OCI-LY3 (cell line): ENCODE results near the gene MAT2A.

ENCODE experiments used
- H2AFZ ChIP-seq: fragments of 200-600, 300-600 bp; shearing (Covaris generic); 2 replicates; pipeline ENCODE4 v1.6.0; 2014; ENCODE audit warnings: antibody characterized with exemption, low read depth, low read length
- H3K27ac ChIP-seq: fragments of 200-600, 300-600 bp; sonication (generic); 2 replicates; pipeline ENCODE4 v1.5.1; 2014; ENCODE audit warnings: mild to moderate bottlenecking, low read length, moderate library complexity, mixed read lengths
- H3K27me3 ChIP-seq: fragments of 200-600, 300-600 bp; sonication (generic); 2 replicates; pipeline ENCODE4 v1.6.1; 2014; ENCODE audit warnings: low read depth, low read length, mixed read lengths
- H3K36me3 ChIP-seq: fragments of 200-600, 300-600 bp; sonication (generic); replicated peaks from 2 replicates; pipeline ENCODE3; 2014; ENCODE audit warnings: low read depth, low read length, mixed read lengths
- H3K4me1 ChIP-seq: fragments of 300-600, 200-600 bp; sonication (generic); 2 replicates; pipeline ENCODE4 v1.6.1; 2014; ENCODE audit warnings: low read length, mixed read lengths
- H3K4me2 ChIP-seq: fragments of 200-600, 300-600 bp; sonication (generic); 2 replicates; pipeline ENCODE4 v1.6.1; 2014; ENCODE audit warnings: low read length, mixed read lengths
- H3K4me3 ChIP-seq: fragments of 300-600, 200-600 bp; sonication (generic); 2 replicates; pipeline ENCODE4 v1.5.1; 2014; ENCODE audit warnings: antibody characterized with exemption, mild to moderate bottlenecking, low read length, moderate library complexity
- H3K79me2 ChIP-seq: fragments of 300-600, 200-600 bp; shearing (Covaris generic); 2 replicates; pipeline ENCODE4 v1.6.1; 2014; ENCODE audit warnings: mild to moderate bottlenecking, low read length, mixed read lengths
- H3K9ac ChIP-seq: fragments of 300-600, 200-600 bp; shearing (Covaris generic); 2 replicates; pipeline ENCODE4 v1.6.0; 2014; ENCODE audit warnings: mild to moderate bottlenecking, low read length, moderate library complexity
- H3K9me3 ChIP-seq: fragments of 200-600, 300-600 bp; shearing (Covaris generic); 2 replicates; pipeline ENCODE4 v1.6.1; 2014; ENCODE audit warnings: low read length, mixed read lengths; ENCODE audit not compliant: insufficient read depth
- H4K20me1 ChIP-seq: fragments of 200-600, 300-600 bp; sonication (generic); 2 replicates; pipeline ENCODE4 v1.6.1; 2016; ENCODE audit warnings: low read length, mixed read lengths; ENCODE audit not compliant: insufficient read depth
- EZH2phosphoT487 ChIP-seq: fragments of 200-600 bp; shearing (Covaris generic); IDR thresholded peaks from 2 replicates; pipeline ENCODE4 v1.6.1; 2018; ENCODE audit warnings: antibody characterized with exemption, mixed run types, low read depth
- TF ChIP-seq, protein P1 (sequence below): fragments of 200-600, 300-600 bp; sonication (generic); IDR thresholded peaks from 2 replicates; pipeline ENCODE4 v1.5.1; 2014; ENCODE audit warnings: antibody characterized with exemption, low read length, low read depth

The MAT2A gene

GRCh38 chr2:85525029-85525428, 13.9 kb upstream of the MAT2A start:
- Histone ChIP-seq H3K79me2 (no peaks in the 10 kb centered on the region), H3K9ac (no peak overlapping the region), H3K9me3 (no peaks in the 10 kb centered on the region), H3K36me3 (no peaks in the 10 kb centered on the region), H3K4me3 (no peak overlapping the region), H3K4me2 (no peak overlapping the region; the same call in 1 of the 2 replicates), H2AFZ (0 out of 2 replicates have a peak overlapping the region, but pooled peaks have one; percentile 61), H3K27me3 (peaks cover 16% of the 10 kb centered on the region), H3K4me1 (0 out of 2 replicates have a peak, but pooled peaks cover 5% of the 10 kb centered on the region), H4K20me1 (no peaks in the 10 kb centered on the region), H3K27ac (no peak overlapping the region)
- TF ChIP-seq, protein P1, sequence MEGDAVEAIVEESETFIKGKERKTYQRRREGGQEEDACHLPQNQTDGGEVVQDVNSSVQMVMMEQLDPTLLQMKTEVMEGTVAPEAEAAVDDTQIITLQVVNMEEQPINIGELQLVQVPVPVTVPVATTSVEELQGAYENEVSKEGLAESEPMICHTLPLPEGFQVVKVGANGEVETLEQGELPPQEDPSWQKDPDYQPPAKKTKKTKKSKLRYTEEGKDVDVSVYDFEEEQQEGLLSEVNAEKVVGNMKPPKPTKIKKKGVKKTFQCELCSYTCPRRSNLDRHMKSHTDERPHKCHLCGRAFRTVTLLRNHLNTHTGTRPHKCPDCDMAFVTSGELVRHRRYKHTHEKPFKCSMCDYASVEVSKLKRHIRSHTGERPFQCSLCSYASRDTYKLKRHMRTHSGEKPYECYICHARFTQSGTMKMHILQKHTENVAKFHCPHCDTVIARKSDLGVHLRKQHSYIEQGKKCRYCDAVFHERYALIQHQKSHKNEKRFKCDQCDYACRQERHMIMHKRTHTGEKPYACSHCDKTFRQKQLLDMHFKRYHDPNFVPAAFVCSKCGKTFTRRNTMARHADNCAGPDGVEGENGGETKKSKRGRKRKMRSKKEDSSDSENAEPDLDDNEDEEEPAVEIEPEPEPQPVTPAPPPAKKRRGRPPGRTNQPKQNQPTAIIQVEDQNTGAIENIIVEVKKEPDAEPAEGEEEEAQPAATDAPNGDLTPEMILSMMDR, result no peak
- TF ChIP-seq EZH2phosphoT487, result no peak

DNA sequence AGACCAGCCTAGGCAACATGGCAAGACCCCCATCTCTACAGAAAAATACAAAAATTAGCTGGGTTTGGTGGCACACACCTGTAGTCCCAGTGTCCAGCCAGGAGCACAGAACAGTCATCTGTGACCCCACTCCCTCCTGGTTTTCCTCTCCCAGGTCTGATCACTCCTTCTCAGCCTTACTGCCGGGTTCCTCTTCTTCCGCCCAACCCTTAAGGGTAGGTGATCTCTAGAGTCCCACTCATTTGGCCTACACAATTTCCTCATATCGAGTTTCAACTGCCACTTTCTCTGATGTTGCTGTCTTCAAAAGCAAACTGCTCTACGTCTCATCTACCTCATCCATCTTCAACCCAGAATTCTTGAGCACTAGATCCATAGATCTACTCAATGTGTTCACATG, 13.4 kb upstream of the MAT2A start:
- Histone ChIP-seq H3K36me3 (no peaks in the 10 kb centered on the region), H2AFZ (peak overlapping the region; percentile 61; the same call in 1 of the 2 replicates), H4K20me1 (no peaks in the 10 kb centered on the region), H3K4me2 (peak overlapping the region; percentile 16), H3K79me2 (no peaks in the 10 kb centered on the region), H3K4me1 (0 out of 2 replicates have a peak, but pooled peaks cover 5% of the 10 kb centered on the region), H3K9ac (no peak overlapping the region), H3K27ac (no peak overlapping the region), H3K9me3 (no peaks in the 10 kb centered on the region), H3K27me3 (peaks cover 16% of the 10 kb centered on the region), H3K4me3 (peak overlapping the region; percentile 5; the same call in 1 of the 2 replicates)
- TF ChIP-seq EZH2phosphoT487, result no peak

- Histone ChIP-seq H3K4me2 (no peak overlapping the region), H3K9ac (no peak overlapping the region), H2AFZ (no peak overlapping the region), H3K27me3 (peaks cover 16% of the 10 kb centered on the region), H3K4me1 (0 out of 2 replicates have a peak, but pooled peaks cover 5% of the 10 kb centered on the region), H3K9me3 (no peaks in the 10 kb centered on the region), H3K27ac (no peak overlapping the region), H3K79me2 (no peaks in the 10 kb centered on the region), H3K36me3 (no peaks in the 10 kb centered on the region), H3K4me3 (no peak overlapping the region), H4K20me1 (no peaks in the 10 kb centered on the region)
- TF ChIP-seq EZH2phosphoT487, result no peak
- TF ChIP-seq, protein P1, result no peak
These were observed 11.2 kb upstream of the MAT2A start for GRCh38 chr2:85527787-85528186.

GRCh38 chr2:85528355-85528754, 10.6 kb upstream of the MAT2A start:
- H3K27me3 ChIP-seq, result peaks cover 16% of the 10 kb centered on the region
- H4K20me1 ChIP-seq, result no peaks in the 10 kb centered on the region
- H3K9ac ChIP-seq, result no peak overlapping the region
- H3K36me3 ChIP-seq, result no peaks in the 10 kb centered on the region
- no peak overlapping the region for H3K4me3 ChIP-seq
- no peaks in the 10 kb centered on the region for H3K9me3 ChIP-seq
- H3K27ac ChIP-seq, result no peak overlapping the region
- TF ChIP-seq EZH2phosphoT487, result no peak
- TF ChIP-seq, protein P1, result no peak
- no peak overlapping the region for H3K4me2 ChIP-seq
- no peaks in the 10 kb centered on the region for H3K79me2 ChIP-seq
- no peak overlapping the region for H2AFZ ChIP-seq
- 0 out of 2 replicates have a peak, but pooled peaks cover 5% of the 10 kb centered on the region for H3K4me1 ChIP-seq
